ENCODE data around the gene VWA1.
A peak's percentile ranks its signal among the peaks of the same experiment; 100 is the strongest.
"Not testable (repeated sequence)": the region's sequence is repeated elsewhere in the genome, so short reads cannot be mapped to it uniquely, and the experiment has no call there.

The VWA1 gene

GRCh38 chr1:1425753-1426495, 9.6 kb upstream of the VWA1 start:
- peak; percentile 54 for DNase-seq

GRCh38 chr1:1426496-1427105, 8.9 kb upstream of the VWA1 start:
- DNase-seq, result peak; percentile 55

- peak; percentile 52 for DNase-seq
These were observed 8.2 kb upstream of the VWA1 start for GRCh38 chr1:1427106-1427819.

- no peak for DNase-seq
These were observed 7.7 kb upstream of the VWA1 start for GRCh38 chr1:1427820-1428148.

GRCh38 chr1:1428174-1428573, 7.3 kb upstream of the VWA1 start:
- no peak for DNase-seq

- DNase-seq, result not testable (repeated sequence)
These were observed 6.5 kb upstream of the VWA1 start for GRCh38 chr1:1428967-1429366.

GRCh38 chr1:1429671-1430073, 5.8 kb upstream of the VWA1 start:
- DNase-seq, result no peak

- no peak for DNase-seq
These were observed 5.1 kb upstream of the VWA1 start for GRCh38 chr1:1430114-1430982.

GRCh38 chr1:1430992-1431844, 4.3 kb upstream of the VWA1 start:
- DNase-seq, result no peak

- DNase-seq, result no peak
These were observed 3.6 kb upstream of the VWA1 start for GRCh38 chr1:1431845-1432273.

- DNase-seq, result no peak
These were observed 3.1 kb upstream of the VWA1 start for GRCh38 chr1:1432274-1432950.

- DNase-seq, result no peak
These were observed 2.3 kb upstream of the VWA1 start for GRCh38 chr1:1432951-1433803.

GRCh38 chr1:1433804-1434130, 1.7 kb upstream of the VWA1 start:
- DNase-seq, result peak; percentile 81

GRCh38 chr1:1434131-1434823, 1.2 kb upstream of the VWA1 start:
- DNase-seq, result no peak

- no peak for DNase-seq
These were observed 725 bp upstream of the VWA1 start for GRCh38 chr1:1434824-1435105.

- no peak for DNase-seq
These were observed 580 bp downstream of the VWA1 start for GRCh38 chr1:1435911-1436629.

GRCh38 chr1:1436630-1437032, 1.1 kb downstream of the VWA1 start:
- DNase-seq, result no peak

GRCh38 chr1:1437033-1437903, 1.8 kb downstream of the VWA1 start:
- no peak for DNase-seq
